ENCODE results near the gene NEMP1.

Gene NEMP1

GRCh38 chr12:57087691-57088353 lies 9.2 kb upstream of the NEMP1 start:
- peak overlapping the region; percentile 99 for H3K27ac ChIP-seq
- H3K4me1 ChIP-seq = peaks cover 31% of the 10 kb centered on the region
- peak overlapping the region; percentile 24 for H3K9ac ChIP-seq
- peak overlapping the region; percentile 83 for H3K4me3 ChIP-seq (ENCODE audit: low read depth, low read length)
- no peaks in the 10 kb centered on the region for H3K27me3 ChIP-seq (ENCODE audit: control insufficient read depth, insufficient read depth, low read length)
- peak overlapping the region; percentile 64 for H3K4me2 ChIP-seq (ENCODE audit: low read length)
- H2AFZ ChIP-seq = peak overlapping the region; percentile 85
- no peaks in the 10 kb centered on the region for H3K36me3 ChIP-seq (ENCODE audit: control insufficient read depth, insufficient read depth, low read length)
- no peak for TF ChIP-seq CTCF (IDR thresholded peaks at IDR 0.05)
- H3K9me3 ChIP-seq (ENCODE audit: control insufficient read depth, low read length) = no peaks in the 10 kb centered on the region
- peaks cover 15% of the 10 kb centered on the region for H3K79me2 ChIP-seq

GRCh38 chr12:57087010-57087690 lies 8.6 kb upstream of the NEMP1 start:
- peak overlapping the region; percentile 85 for H2AFZ ChIP-seq
- no peaks in the 10 kb centered on the region for H3K9me3 ChIP-seq (ENCODE audit: control insufficient read depth, low read length)
- H3K36me3 ChIP-seq (ENCODE audit: control insufficient read depth, insufficient read depth, low read length) = no peaks in the 10 kb centered on the region
- H3K4me1 ChIP-seq = peaks cover 29% of the 10 kb centered on the region
- H3K9ac ChIP-seq = peak overlapping the region; percentile 85
- H3K4me3 ChIP-seq (ENCODE audit: low read depth, low read length) = peak overlapping the region; percentile 83
- H3K27ac ChIP-seq = peak overlapping the region; percentile 99
- TF ChIP-seq CTCF (IDR thresholded peaks at IDR 0.05) = no peak
- peak overlapping the region; percentile 92 for H3K4me2 ChIP-seq (ENCODE audit: low read length)
- peaks cover 12% of the 10 kb centered on the region for H3K79me2 ChIP-seq
- no peaks in the 10 kb centered on the region for H3K27me3 ChIP-seq (ENCODE audit: control insufficient read depth, insufficient read depth, low read length)

- Histone ChIP-seq H3K79me2 (peaks cover 11% of the 10 kb centered on the region), H3K36me3 (ENCODE audit: control insufficient read depth, insufficient read depth, low read length) (no peaks in the 10 kb centered on the region), H2AFZ (peak overlapping the region; percentile 85), H3K9ac (peak overlapping the region; percentile 85), H3K4me3 (ENCODE audit: low read depth, low read length) (peak overlapping the region; percentile 83), H3K27ac (peak overlapping the region; percentile 99), H3K27me3 (ENCODE audit: control insufficient read depth, insufficient read depth, low read length) (no peaks in the 10 kb centered on the region), H3K4me1 (peaks cover 28% of the 10 kb centered on the region), H3K4me2 (ENCODE audit: low read length) (peak overlapping the region; percentile 92), H3K9me3 (ENCODE audit: control insufficient read depth, low read length) (no peaks in the 10 kb centered on the region)
- TF ChIP-seq CTCF (IDR thresholded peaks at IDR 0.05) = peak; percentile 57
These were observed 8.0 kb upstream of the NEMP1 start for GRCh38 chr12:57086493-57087009.

GRCh38 chr12:57085999-57086492 lies 7.5 kb upstream of the NEMP1 start:
- no peaks in the 10 kb centered on the region for H3K27me3 ChIP-seq (ENCODE audit: control insufficient read depth, insufficient read depth, low read length)
- no peaks in the 10 kb centered on the region for H3K36me3 ChIP-seq (ENCODE audit: control insufficient read depth, insufficient read depth, low read length)
- peak overlapping the region; percentile 99 for H3K27ac ChIP-seq
- H3K9ac ChIP-seq = no peak overlapping the region
- peaks cover 23% of the 10 kb centered on the region for H3K4me1 ChIP-seq
- H3K4me2 ChIP-seq (ENCODE audit: low read length) = peak overlapping the region; percentile 62
- TF ChIP-seq CTCF (IDR thresholded peaks at IDR 0.05) = no peak
- no peaks in the 10 kb centered on the region for H3K9me3 ChIP-seq (ENCODE audit: control insufficient read depth, low read length)
- H3K4me3 ChIP-seq (ENCODE audit: low read depth, low read length) = peak overlapping the region; percentile 83
- H2AFZ ChIP-seq = peak overlapping the region; percentile 85
- H3K79me2 ChIP-seq = peaks cover 6% of the 10 kb centered on the region

Measured in parathyroid adenoma (tissue), 2 donors.